DND-41 (cell line): ENCODE data around the gene FBXO24.

Experiments used
- CTCF ChIP-seq: IDR thresholded peaks from 2 replicates; pipeline ENCODE4 v1.5.1; 2012; ENCODE audit warnings: borderline replicate concordance, low read length, moderate library complexity, mild to moderate bottlenecking; ENCODE audit not compliant: poor library complexity, severe bottlenecking; ENCODE audit errors: extremely low read depth
- EZH2 ChIP-seq: IDR thresholded peaks from 3 replicates; pipeline ENCODE4 v1.6.1; 2012; ENCODE audit warnings: borderline replicate concordance, low read depth, mild to moderate bottlenecking, moderate library complexity, low read length, inconsistent platforms; ENCODE audit not compliant: severe bottlenecking

GRCh38 chr7:100604028-100604975 is 18.2 kb downstream of the FBXO24 start:
- TF ChIP-seq CTCF (peak; percentile 56), EZH2 (no peak)
